HG03060 (cell line): ENCODE results near the gene CHCHD2.
A peak's percentile ranks its signal among the peaks of the same experiment; 100 is the strongest.
"Not testable (repeated sequence)": the region's sequence is repeated elsewhere in the genome, so short reads cannot be mapped to it uniquely, and the experiment has no call there.

ENCODE experiments used
- ATAC-seq: cut with Tn5 transposase; IDR thresholded peaks from one replicate; pipeline ENCODE4 v1.9.1; 2021; ENCODE audit warnings: low read depth, moderate number of reproducible peaks; ENCODE audit not compliant: unreplicated experiment

Gene CHCHD2, protein sequence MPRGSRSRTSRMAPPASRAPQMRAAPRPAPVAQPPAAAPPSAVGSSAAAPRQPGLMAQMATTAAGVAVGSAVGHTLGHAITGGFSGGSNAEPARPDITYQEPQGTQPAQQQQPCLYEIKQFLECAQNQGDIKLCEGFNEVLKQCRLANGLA

DNA sequence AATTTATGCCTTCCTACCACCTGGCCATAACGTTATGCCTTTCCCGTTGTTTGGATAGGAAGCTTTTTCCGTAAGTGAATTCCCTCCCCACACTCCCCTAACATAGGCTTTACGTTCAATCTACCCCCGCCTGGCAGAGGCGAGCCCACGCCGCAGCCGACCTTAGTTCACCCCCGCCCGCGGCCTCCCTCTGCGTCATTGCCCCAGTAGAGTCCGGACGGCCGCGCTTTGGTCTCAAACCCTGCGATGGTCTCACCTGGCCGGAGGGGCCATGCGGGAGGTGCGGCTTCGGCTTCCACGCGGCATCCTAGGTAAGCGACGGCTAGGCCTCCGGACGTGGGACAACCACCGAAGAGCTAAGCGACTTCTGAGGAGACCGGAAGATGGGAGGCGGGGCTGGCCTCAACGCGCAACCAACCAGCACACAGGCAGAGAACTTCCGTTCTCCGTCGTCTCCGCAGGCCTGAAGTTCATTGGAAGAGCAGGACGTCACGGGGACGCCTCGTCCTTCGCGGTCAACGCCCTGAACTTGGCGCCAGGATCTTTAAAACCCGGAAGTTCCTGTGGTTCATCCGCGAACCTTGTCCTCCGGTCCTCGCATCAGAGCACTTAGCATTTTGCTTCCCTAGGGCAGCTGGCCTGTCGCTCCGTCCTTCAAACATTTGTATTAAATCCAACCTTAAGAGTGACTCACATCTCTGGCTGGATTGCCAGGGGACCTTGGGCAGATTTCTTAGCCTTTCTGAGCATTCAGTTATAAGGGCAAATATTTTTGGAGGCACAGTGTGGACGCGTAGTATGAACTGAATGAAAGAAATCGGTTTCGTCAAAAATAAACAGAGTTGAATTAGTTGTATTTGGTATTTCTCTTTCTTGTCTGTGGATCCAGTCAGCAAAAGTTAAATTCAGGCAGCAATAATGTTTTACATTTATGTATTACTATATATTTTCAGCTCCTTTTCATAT is at the start of gene CHCHD2:
TSS of gene CHCHD2 (minus strand) at position 369 of the 966 bp plus-strand sequence. CDS start at position 306, 63 bp downstream.
- peak; percentile 99 for ATAC-seq

DNA sequence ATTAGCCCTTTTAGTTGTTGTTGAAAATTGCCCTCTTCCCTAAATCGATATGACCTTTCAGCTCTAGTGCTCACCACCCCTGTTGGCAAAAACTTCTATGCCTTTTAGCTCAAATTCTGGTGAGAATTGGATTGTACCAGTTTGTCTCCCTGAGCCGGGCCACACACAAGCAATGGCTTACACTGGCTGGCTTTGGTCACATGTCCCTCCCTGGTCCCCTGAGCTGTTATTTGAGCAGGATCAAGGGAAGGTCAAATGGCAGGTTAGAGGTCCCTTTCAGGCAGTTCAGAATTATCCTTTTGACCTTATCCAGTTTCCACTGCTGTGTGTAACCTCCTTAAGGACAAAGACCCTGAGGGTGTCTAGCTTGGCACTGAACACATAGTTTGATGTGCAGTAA is 24.8 kb upstream of the CHCHD2 start:
- not testable (repeated sequence) for ATAC-seq

DNA sequence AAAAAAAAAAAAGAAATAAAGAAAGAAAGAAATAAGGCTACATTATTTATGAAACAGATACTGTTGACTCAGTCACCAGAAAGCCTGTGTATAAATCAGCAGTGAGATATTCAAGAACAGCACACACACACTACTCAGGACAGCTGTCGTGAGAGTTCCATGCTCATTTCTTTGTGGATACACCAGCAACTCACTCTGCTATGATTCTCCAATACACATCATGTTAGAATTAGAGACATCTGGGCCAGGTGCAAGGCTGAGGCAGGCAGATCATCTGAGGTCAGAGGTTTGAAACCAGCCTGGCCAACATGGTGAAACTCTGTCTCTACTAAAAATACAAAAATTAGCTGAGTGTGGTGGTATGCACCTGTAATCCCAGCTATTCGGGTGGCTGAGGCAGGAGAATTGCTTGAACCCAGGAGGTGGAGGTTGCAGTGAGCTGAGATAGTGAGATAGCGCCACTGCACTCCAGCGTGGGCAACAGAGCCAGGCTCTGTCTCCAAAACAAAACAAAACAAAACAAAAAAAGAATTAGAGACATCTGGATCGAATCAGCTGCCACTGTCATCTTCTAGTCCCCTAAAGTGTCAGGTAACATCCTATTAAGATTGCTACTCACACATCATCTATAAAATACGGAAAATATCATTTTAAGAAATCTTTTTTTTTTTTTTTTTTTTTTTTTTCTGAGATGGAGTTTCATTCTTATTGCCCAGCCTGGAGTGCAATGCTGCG is 21.1 kb upstream of the CHCHD2 start:
- ATAC-seq = no peak

DNA sequence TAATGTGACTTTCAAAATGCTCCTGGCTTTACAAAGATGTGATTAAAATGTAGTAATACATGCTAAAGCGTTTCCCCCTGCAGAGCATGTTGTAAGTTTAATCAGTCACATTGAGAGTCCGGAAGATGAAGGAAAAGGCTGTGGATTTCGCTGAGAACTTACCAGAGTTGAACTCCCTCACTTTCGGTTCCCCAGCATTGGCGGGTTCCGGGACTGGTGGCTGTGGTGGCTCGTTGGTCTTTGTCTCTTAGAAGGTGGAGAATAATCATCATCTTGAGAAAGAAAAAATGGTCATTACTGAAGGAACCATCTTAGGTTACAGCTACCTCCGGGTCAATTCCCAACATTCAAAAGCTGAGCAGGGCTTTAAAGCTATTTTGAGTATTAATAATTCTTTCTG is 19.6 kb upstream of the CHCHD2 start:
- no peak for ATAC-seq

DNA sequence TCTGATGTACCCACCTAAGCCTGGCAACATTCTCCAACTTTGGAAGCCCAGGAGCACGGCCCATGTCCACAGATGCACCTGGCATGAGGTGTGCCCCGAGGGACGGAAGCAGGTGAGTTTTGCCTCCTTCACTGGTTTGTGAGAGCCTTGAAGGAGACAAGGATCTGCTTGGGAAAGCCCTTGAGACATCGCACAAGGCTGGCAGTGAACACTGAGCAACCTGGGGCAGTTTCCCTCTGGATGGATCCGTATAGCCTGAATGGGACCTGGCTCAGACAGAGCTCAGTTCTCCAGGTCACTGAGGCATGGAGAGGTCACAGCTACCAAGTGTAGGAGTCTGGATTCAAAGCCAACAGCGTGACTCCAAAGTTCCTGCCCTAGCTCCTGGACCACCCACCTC is 18.7 kb upstream of the CHCHD2 start:
- no peak for ATAC-seq

DNA sequence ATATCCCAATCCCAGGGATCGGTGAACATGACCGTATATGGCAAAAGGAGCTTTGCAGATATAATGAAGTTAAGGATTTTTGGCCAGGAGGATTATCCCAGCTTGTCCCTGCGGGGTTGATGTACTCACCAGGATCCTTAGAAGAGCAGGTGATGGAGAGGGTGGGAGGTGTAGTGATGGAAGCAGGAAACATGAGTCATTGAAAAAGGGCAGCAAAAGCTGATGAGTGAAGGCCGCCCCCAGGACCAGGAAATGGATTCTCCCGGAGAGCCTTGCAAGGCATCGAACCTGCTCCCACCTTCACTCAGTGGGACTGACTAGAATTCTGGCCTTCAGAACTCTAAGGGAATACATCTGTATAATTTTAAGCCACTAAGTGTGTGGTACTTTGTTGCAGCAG is 15.2 kb upstream of the CHCHD2 start:
- no peak for ATAC-seq

DNA sequence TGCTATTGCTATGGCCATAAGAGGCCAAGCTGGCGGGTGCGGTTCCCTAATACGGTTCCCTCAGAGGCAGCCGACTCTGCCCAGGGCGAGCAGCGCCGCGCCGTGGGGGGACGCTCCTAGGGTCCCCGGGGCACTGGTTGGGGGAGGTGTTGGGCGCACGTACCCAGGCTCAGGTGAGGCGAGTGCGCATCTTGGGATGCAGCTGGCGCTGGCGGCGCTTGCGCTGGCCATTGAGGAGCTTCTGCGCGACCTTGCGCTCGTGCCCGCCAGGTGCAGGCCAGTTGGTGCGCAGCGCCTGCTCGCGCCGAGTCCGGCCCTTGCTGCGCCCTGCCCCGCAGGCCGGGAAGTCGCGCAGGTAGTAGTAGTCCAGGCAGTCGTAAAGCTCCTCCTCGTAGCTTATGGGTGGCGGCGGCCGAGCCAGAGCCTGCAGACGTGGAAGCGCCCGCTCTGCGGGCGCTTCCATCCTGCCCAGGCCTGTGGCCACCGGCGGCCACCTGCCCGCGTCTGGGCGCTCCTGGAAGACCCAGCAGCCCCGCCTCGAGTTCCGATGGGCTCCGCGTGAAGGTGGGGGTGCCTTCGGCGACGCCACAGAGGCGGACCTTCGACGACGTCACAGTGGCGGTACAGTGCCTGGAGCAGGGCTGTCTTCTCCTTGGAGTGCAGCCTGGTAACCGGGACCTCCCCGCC is 9.7 kb upstream of the CHCHD2 start, which contains the start of gene NUPR2:
TSS of gene NUPR2 (minus strand) at position 566 of the 687 bp plus-strand sequence. CDS start at position 463, 103 bp downstream.
- ATAC-seq = no peak

DNA sequence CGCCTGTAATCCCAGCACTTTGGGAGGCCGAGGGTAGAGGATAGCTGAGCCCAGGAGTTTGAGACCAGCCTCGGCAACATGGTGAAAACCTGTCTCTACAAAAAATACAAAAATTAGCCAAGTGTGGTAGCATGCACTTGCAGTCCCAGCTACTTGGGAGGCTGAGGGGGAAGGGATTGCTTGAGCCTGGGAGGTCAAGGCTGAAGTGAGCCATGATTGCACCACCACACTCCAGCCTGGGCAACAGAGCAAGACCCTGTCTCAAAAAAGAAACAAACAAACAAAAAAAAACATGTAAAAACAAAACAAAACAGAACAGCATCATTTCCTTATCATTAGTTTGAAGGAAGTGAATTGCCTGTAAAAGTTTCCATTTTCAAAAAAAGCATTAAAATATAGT is 6.0 kb upstream of the CHCHD2 start:
- not testable (repeated sequence) for ATAC-seq

DNA sequence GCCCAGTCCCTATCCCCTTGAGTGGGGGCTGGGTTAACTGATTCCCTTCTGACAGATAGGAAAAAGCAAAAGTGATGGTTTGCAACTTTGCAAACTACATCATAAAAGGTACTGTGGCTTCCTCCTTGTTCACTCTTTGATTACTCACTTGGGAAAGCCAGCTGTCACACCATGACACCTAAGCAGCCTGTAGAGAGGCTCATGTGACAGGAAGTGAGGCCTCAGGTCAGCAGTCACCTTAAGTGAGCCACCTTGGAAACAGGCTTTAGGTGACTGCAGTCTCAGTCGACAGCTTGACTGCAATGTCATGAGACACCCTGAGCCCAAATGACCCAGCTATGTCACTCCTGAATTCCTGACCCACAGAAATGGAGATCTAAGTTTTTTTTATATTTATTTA is 4.3 kb upstream of the CHCHD2 start:
- no peak for ATAC-seq

DNA sequence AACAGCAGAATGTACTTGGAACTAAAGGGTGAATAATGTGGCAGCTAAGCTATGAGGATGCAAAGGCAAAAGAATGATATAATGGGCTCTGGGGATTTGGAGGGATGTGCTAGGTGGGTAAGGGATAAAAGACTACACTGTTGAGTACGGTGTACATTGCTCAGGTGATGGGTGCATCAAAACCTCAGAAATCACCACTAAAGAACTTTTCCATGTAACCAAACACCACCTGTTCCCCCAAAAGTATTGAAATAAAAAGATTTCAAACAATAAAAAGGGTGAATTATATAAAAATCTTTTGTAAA is 1.6 kb upstream of the CHCHD2 start:
- ATAC-seq = no peak

DNA sequence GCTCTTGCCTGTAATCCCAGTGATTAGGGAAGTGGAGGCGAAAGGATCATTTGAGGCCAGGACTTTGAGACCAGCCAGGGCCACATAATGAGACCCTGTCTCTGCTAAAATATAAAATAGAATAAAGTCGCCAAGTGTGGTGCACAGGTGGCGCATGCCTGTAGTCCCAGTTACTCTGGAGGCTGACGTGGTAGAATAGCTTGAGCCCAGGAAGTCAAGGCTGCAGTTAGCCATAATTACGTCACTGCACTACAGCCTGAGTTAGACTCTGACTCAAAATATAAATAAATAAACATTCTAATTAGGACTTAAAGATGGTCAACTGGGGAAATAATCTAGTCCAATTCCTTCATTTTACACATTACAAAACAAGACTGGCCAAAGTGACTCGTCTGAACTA is 768 bp downstream of the CHCHD2 start:
- ATAC-seq = no peak

DNA sequence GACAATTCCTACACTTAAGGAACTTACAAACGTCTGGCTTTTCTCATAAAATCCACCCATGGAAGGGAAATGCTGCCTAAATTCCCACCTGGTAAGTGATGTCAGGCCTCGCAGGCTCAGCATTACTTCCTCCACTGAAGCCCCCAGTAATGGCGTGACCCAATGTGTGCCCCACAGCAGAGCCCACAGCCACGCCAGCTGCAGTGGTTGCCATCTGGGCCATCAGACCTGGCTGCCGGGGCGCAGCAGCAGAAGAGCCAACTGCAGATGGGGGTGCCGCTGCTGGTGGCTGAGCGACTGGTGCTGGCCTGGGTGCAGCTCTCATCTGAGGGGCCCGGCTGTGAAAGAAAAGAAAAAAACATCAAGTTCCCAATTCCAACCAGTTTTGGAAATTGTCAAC is 2.1 kb downstream of the CHCHD2 start:
- ATAC-seq = not testable (repeated sequence)

DNA sequence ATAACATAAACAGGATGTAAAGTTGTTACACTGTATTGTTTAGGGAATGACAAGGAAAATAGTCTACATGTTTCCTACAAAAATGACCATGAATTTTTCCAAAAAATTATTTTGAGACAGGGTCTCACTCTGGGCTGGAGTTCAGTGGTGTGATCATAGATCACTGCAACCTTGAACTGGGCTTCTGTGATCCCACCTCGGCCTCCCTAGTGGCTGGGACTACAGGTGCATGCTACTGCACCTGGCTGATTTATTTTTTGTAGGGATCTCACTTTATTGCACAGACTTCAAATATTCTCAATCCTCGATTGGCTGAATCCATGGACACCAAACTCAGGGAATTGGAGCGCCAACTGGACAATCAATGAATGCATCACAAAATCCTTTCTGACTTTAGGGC is 6.6 kb downstream of the CHCHD2 start:
- no peak for ATAC-seq

DNA sequence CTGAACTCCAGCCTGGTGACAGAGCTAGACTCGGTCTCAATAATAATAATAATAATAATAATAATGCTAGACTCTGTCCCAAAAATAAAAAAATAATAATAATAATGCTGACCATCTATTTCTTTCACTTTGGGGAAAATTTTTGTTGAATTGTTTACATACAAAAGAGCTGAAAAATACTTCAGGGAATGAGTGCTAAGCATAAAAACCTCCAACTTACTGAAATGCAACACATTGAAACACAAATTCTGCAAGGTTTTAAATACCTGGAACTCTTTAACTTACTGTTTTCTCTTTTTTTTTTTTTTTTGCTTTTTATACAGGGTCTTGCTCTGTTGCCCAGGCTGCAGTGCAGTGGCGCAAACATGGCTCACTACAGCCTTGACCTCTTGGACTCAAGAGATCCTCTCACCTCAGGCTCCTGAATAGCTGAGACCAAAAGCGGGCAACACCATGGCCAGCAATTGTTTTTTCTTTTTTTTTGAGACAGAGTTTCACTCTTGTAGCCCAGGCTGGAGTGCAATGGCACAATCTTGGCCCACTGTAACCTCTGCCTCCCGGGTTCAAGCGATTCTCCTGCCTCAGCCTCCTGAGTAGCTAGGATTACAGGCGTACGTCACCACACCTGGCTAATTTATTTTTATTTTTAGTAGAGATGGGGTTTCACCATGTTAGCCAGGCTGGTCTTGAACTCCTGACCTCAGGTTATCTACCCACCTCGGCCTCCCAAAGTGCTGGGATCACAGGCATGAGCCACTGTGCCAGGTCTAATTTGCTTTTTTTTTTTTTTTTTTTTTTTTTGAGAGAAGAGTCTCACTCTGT is 7.9 kb downstream of the CHCHD2 start:
- not testable (repeated sequence) for ATAC-seq

DNA sequence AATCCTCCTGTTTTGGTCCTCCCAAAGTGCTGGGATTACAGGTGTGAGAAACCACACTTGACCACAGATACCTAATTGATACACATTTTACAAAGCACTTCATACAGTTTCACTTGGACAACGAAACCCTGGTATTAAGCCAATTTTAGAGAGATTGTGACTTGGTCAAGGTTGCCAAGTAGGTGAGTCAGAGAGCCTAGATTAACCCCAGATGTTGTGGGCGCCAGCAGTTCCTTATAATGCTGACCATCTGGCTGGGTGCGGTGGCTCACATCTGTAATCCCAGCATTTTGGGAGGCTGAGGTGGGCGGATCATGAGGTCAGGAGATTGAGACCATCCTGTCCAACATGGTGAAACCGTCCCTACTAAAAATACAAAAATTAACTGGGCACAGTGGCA is 8.6 kb downstream of the CHCHD2 start:
- no peak for ATAC-seq

DNA sequence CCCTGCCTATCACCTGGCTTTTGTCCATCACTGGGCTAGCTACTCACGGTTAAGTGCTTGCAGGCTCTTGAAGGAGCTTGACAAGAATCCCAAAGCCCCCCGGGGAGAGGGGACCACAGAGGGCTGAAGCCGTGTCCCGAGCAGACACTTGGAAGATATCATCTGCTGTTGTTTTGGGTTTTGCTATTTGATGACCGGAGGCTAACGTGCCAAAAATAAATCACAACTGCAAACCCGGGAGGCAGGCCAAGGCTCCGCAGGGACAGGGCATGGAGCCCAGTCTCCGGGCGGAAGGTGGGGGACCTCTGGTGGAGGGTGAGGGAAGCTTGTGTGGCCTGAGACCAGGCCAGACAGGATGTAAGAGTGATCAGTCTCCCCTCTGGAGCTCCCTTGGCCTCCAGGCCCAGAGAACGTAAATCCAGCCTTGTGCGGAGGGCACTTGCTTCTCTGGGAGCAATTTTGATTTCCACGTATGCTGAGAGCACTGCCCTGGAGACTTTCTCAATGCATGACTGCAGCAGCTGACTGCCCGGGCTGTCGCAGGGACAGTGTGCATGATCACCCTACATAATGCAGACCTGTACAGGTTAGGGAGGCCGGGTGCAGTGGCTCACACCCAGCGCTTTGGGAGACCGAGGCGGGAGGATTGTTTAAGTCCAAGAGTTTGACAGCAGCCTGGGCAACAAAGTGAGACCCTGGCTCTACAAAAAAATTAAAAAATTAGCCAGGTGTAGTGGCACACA is 13.3 kb downstream of the CHCHD2 start, which contains the start of gene PHKG1:
TSS of gene PHKG1 (minus strand) at position 164 of the 743 bp plus-strand sequence. CDS start 4,011 bp downstream, outside the sequence.
- ATAC-seq = no peak

DNA sequence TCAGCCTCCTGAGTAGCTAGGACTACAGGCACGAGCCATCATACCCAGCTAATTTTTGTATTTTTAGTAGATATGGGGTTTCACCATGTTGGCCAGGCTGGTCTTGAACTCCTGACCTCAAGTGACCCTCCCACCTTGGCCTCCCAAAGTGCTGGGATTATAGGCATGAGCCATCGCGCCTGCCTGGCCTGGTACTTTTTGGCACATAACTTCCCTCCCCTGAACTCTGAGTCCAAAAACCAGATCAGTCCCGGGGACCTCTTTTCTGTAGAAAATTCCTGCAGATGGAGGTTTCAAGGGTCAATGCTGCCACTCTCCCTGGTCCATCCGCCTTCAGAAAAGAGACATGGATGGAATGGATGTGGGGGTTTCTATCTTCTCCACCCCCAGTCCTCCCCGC is 13.9 kb downstream of the CHCHD2 start:
- not testable (repeated sequence) for ATAC-seq

DNA sequence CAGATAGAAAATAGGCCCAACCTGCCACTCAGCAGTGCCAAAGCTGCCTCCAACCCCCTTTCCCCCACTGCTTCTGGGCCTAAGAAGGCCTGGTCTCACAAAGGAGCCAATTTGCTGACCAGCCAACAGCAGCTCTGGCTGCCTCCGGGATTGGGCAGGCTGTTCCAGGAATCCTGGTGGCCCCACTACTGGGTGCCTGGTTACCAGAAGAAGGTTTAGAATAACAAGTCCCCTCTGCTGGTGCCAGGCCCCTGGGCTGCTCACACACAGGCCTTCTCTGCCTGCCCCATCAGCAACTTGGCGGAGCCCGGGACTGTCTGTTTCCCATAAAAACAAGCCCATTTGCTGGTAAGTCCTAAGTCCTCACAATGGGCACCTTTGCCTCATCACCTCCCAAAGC is 14.7 kb downstream of the CHCHD2 start:
- ATAC-seq = no peak

DNA sequence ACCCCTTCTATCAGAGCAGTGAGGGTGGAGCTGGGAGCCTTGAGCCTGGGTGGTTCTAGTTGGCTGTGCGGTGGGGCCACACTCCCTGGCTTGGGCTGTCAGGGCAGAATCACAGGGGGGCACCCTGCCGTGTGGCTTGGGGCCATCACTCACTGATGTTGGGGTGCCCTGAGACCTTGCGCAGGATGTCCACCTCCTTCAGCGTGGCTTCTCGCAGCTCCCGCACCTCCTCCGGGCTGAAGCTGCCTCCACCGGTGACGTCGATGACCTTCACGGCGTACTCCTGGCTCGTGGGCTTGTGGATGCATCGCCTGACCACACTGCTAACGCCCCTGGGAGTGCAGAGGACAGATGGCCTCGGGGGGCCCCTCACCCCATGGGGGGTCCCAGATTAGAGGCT is 18.8 kb downstream of the CHCHD2 start:
- ATAC-seq = no peak
